ENCODE results near the gene TBC1D10A. TPM values are rescaled to one million over a fixed set of nuclear protein-coding genes. Genes with fewer than 3 reads are reported as not detected.

The TBC1D10A gene
- polyA plus RNA-seq, 3 donors, result 10.7 to 13.2 (median 11.8) TPM

GRCh38 chr22:30323246-30323645, 3.5 kb downstream of the TBC1D10A start:
- DNase-seq (ENCODE audit: low read depth in 3 of 3, low spot score in 2 of 3), result no peak

- DNase-seq (ENCODE audit: low read depth in 3 of 3, low spot score in 2 of 3), result no peak
These were observed 5.3 kb downstream of the TBC1D10A start for GRCh38 chr22:30321461-30321860.

GRCh38 chr22:30320021-30320556, 6.7 kb downstream of the TBC1D10A start:
- no peak for DNase-seq (ENCODE audit: low read depth in 3 of 3, low spot score in 2 of 3)

- DNase-seq (ENCODE audit: low read depth in 3 of 3, low spot score in 2 of 3), result no peak
These were observed 7.8 kb downstream of the TBC1D10A start for GRCh38 chr22:30318799-30319419.

GRCh38 chr22:30317778-30318177, 9.0 kb downstream of the TBC1D10A start:
- DNase-seq (ENCODE audit: low read depth in 3 of 3, low spot score in 2 of 3), result no peak

- DNase-seq (ENCODE audit: low read depth in 3 of 3, low spot score in 2 of 3), result no peak
These were observed 10.7 kb downstream of the TBC1D10A start for GRCh38 chr22:30315962-30316576.

GRCh38 chr22:30314915-30315314, 11.8 kb downstream of the TBC1D10A start:
- no peak for DNase-seq (ENCODE audit: low read depth in 3 of 3, low spot score in 2 of 3)

- DNase-seq (ENCODE audit: low read depth in 3 of 3, low spot score in 2 of 3), result no peak
These were observed 13.0 kb downstream of the TBC1D10A start for GRCh38 chr22:30313527-30314363.

GRCh38 chr22:30312053-30312452, 14.7 kb downstream of the TBC1D10A start:
- no peak for DNase-seq (ENCODE audit: low read depth in 3 of 3, low spot score in 2 of 3)

GRCh38 chr22:30310881-30311771, 15.6 kb downstream of the TBC1D10A start:
- DNase-seq (ENCODE audit: low read depth in 3 of 3, low spot score in 2 of 3), result no peak

GRCh38 chr22:30309951-30310741, 16.6 kb downstream of the TBC1D10A start:
- no peak for DNase-seq (ENCODE audit: low read depth in 3 of 3, low spot score in 2 of 3)

- DNase-seq (ENCODE audit: low read depth in 3 of 3, low spot score in 2 of 3), result no peak
These were observed 18.1 kb downstream of the TBC1D10A start for GRCh38 chr22:30308518-30309230.

GRCh38 chr22:30308093-30308492, 18.6 kb downstream of the TBC1D10A start:
- no peak for DNase-seq (ENCODE audit: low read depth in 3 of 3, low spot score in 2 of 3)

GRCh38 chr22:30307041-30307574, 19.6 kb downstream of the TBC1D10A start:
- no peak for DNase-seq (ENCODE audit: low read depth in 3 of 3, low spot score in 2 of 3)

- no peak for DNase-seq (ENCODE audit: low read depth in 3 of 3, low spot score in 2 of 3)
These were observed 20.1 kb downstream of the TBC1D10A start for GRCh38 chr22:30306627-30307011.

- no peak for DNase-seq (ENCODE audit: low read depth in 3 of 3, low spot score in 2 of 3)
These were observed 20.7 kb downstream of the TBC1D10A start for GRCh38 chr22:30305906-30306626.

GRCh38 chr22:30305519-30305905, 21.2 kb downstream of the TBC1D10A start:
- no peak for DNase-seq (ENCODE audit: low read depth in 3 of 3, low spot score in 2 of 3)

Measured in right renal cortex interstitium (tissue), 3 donors.